Measurements from ENCODE around the gene IFT57. TPM values are rescaled to one million over a fixed set of nuclear protein-coding genes. Genes with fewer than 3 reads are reported as not detected.

The IFT57 gene
- polyA plus RNA-seq, 1 of the 3 experiments (the other 2 are of a cell fraction): 81.6 TPM

DNA sequence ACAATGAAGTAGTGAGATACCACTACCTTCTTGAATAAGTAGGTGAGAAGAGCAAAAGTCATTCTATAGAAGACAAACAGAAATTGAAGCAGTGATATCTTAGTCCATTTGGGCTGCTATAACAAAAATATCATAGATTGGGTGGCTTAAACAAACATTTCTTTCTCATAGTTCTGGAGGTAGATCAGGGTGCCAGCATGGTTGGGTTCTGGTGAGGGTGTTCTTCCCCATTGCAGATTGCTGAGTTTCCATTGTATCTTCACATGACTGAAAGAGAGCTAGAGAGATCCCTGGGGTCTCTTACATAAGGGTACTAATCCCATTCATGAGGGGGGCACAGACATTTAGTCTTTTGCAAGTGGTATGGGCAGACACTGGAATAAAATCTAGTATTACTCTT, 32.9 kb upstream of the IFT57 start:
- TF ChIP-seq RCOR1 (IDR thresholded peaks at IDR 0.05; ENCODE audit: low read length): no peak
- TF ChIP-seq, protein P1, sequence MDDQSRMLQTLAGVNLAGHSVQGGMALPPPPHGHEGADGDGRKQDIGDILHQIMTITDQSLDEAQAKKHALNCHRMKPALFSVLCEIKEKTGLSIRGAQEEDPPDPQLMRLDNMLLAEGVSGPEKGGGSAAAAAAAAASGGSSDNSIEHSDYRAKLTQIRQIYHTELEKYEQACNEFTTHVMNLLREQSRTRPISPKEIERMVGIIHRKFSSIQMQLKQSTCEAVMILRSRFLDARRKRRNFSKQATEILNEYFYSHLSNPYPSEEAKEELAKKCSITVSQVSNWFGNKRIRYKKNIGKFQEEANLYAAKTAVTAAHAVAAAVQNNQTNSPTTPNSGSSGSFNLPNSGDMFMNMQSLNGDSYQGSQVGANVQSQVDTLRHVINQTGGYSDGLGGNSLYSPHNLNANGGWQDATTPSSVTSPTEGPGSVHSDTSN (IDR thresholded peaks at IDR 0.05): no peak
- no peak for TF ChIP-seq RAD21 (IDR thresholded peaks at IDR 0.05; ENCODE audit: low read length)
- no peak for TF ChIP-seq NFIC (IDR thresholded peaks at IDR 0.05; ENCODE audit: borderline replicate concordance)
- TF ChIP-seq POLR2AphosphoS5 (IDR thresholded peaks at IDR 0.05; ENCODE audit: low read depth, low read length): no peak
- no peak for TF ChIP-seq FOXJ3 (CRISPR knock-in tag; IDR thresholded peaks at IDR 0.05)
- no peak for TF ChIP-seq MEF2A (IDR thresholded peaks at IDR 0.05; ENCODE audit: borderline replicate concordance, low read depth)
- TF ChIP-seq, protein P2, sequence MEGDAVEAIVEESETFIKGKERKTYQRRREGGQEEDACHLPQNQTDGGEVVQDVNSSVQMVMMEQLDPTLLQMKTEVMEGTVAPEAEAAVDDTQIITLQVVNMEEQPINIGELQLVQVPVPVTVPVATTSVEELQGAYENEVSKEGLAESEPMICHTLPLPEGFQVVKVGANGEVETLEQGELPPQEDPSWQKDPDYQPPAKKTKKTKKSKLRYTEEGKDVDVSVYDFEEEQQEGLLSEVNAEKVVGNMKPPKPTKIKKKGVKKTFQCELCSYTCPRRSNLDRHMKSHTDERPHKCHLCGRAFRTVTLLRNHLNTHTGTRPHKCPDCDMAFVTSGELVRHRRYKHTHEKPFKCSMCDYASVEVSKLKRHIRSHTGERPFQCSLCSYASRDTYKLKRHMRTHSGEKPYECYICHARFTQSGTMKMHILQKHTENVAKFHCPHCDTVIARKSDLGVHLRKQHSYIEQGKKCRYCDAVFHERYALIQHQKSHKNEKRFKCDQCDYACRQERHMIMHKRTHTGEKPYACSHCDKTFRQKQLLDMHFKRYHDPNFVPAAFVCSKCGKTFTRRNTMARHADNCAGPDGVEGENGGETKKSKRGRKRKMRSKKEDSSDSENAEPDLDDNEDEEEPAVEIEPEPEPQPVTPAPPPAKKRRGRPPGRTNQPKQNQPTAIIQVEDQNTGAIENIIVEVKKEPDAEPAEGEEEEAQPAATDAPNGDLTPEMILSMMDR (IDR thresholded peaks at IDR 0.05): no peak
- no peak for TF ChIP-seq ELF1 (IDR thresholded peaks at IDR 0.05)
- TF ChIP-seq YY1 (IDR thresholded peaks at IDR 0.05; ENCODE audit: low read depth): no peak
- no peak for TF ChIP-seq TAF1 (IDR thresholded peaks at IDR 0.05; ENCODE audit: borderline replicate concordance, low read depth, low read length)
- no peak for TF ChIP-seq JUND (IDR thresholded peaks at IDR 0.05)
- TF ChIP-seq RXRA (IDR thresholded peaks at IDR 0.05; ENCODE audit: borderline replicate concordance, low read depth): no peak
- TF ChIP-seq, protein P3, sequence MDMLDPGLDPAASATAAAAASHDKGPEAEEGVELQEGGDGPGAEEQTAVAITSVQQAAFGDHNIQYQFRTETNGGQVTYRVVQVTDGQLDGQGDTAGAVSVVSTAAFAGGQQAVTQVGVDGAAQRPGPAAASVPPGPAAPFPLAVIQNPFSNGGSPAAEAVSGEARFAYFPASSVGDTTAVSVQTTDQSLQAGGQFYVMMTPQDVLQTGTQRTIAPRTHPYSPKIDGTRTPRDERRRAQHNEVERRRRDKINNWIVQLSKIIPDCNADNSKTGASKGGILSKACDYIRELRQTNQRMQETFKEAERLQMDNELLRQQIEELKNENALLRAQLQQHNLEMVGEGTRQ (IDR thresholded peaks at IDR 0.05; ENCODE audit: borderline replicate concordance, low read depth, low read length): no peak
- CTCF ChIA-PET: interaction anchor here (0.8 kb wide), 1 partner anchor 12 kb away, joined by 3 read pairs; no protein-coding TSS in a partner anchor
- no peaks in the 10 kb centered on the region for H3K9me2 ChIP-seq
- H3K9ac ChIP-seq: no peak overlapping the region
- no peak overlapping the region for H3K4me2 ChIP-seq
- no peak overlapping the region for H3K4me3 ChIP-seq (ENCODE audit: low read depth in 2 of 2, low read length in 1 of 2)
- H3K9me3 ChIP-seq: no peaks in the 10 kb centered on the region
- H3K27ac ChIP-seq (ENCODE audit: low read depth in 2 of 2, low read length in 1 of 2): no peak overlapping the region
- POLR2A ChIA-PET: no interaction called here
- no peaks in the 10 kb centered on the region for H3K79me2 ChIP-seq (ENCODE audit: insufficient read depth)
- no peaks in the 10 kb centered on the region; the same call in 1 of the 2 replicates for H3K27me3 ChIP-seq (ENCODE audit: insufficient read depth)
- no peak overlapping the region for H2AFZ ChIP-seq (ENCODE audit: low read depth)
- H4K20me1 ChIP-seq (ENCODE audit: insufficient read depth): no peaks in the 10 kb centered on the region
- no peaks in the 10 kb centered on the region for H3F3A ChIP-seq (replicated peaks; ENCODE audit: insufficient read depth)
- no peaks in the 10 kb centered on the region for H3K4me1 ChIP-seq (ENCODE audit: control insufficient read depth in 1 of 2, insufficient read depth in 2 of 2, low read depth in 1 of 2, low read length in 1 of 2)
- H3K36me3 ChIP-seq (replicated peaks in 1 of 2; ENCODE audit: control insufficient read depth in 1 of 2, insufficient read depth in 2 of 2, low read length in 1 of 2): no peaks in the 10 kb centered on the region
- no peak for DNase-seq

DNA sequence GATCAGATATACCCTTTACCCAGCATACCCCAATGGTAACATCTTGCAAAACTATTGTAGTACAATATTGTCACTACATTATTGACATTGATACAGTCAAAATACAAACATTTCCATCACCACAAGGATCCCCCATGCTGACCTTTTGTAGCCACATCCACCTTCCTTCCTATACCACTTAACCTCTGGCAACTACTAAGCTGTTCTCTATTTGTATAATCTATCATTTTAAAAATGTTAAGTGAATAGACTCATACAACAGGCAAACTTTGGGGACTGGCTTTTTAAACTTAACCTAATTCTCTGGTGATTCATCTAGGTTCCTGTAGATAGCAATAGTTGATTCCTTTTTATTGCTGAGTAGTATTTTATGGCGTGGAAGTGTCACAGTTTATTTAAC, 29.6 kb upstream of the IFT57 start:
- CTCF ChIA-PET: no interaction called here
- no peaks in the 10 kb centered on the region; the same call in 1 of the 2 replicates for H3K27me3 ChIP-seq (ENCODE audit: insufficient read depth)
- no peak for DNase-seq
- POLR2A ChIA-PET: no interaction called here
- no peaks in the 10 kb centered on the region for H3K9me3 ChIP-seq
- H3K4me3 ChIP-seq (ENCODE audit: low read depth in 2 of 2, low read length in 1 of 2): no peak overlapping the region
- no peak overlapping the region for H3K9ac ChIP-seq
- no peaks in the 10 kb centered on the region for H3K36me3 ChIP-seq (replicated peaks in 1 of 2; ENCODE audit: control insufficient read depth in 1 of 2, insufficient read depth in 2 of 2, low read length in 1 of 2)
- H2AFZ ChIP-seq (ENCODE audit: low read depth): no peak overlapping the region
- no peak overlapping the region for H3K27ac ChIP-seq (ENCODE audit: low read depth in 2 of 2, low read length in 1 of 2)
- no peak overlapping the region for H3K4me2 ChIP-seq
- no peaks in the 10 kb centered on the region for H3K4me1 ChIP-seq (ENCODE audit: control insufficient read depth in 1 of 2, insufficient read depth in 2 of 2, low read depth in 1 of 2, low read length in 1 of 2)
- no peaks in the 10 kb centered on the region for H4K20me1 ChIP-seq (ENCODE audit: insufficient read depth)
- no peaks in the 10 kb centered on the region for H3K79me2 ChIP-seq (ENCODE audit: insufficient read depth)
- no peaks in the 10 kb centered on the region for H3F3A ChIP-seq (replicated peaks; ENCODE audit: insufficient read depth)
- WGBS (ENCODE audit: low lambda C conversion rate): 90% methylated on average over 1 of the region's 1 CpG
- H3K9me2 ChIP-seq: no peaks in the 10 kb centered on the region
- TF ChIP-seq RAD21 (IDR thresholded peaks at IDR 0.05; ENCODE audit: low read length) (no peak), RFX5 (IDR thresholded peaks at IDR 0.05; ENCODE audit: low read length) (no peak), FOSL2 (IDR thresholded peaks at IDR 0.05; ENCODE audit: borderline replicate concordance, low read depth) (no peak), TCF12 (IDR thresholded peaks at IDR 0.05) (no peak), SIN3A (IDR thresholded peaks at IDR 0.05; ENCODE audit: borderline replicate concordance, low read depth, low read length) (no peak), MEF2A (IDR thresholded peaks at IDR 0.05; ENCODE audit: borderline replicate concordance, low read depth) (no peak), YY1 (IDR thresholded peaks at IDR 0.05; ENCODE audit: low read depth) (no peak), NRF1 (IDR thresholded peaks at IDR 0.05; ENCODE audit: low read depth, low read length) (no peak), GABPA (IDR thresholded peaks at IDR 0.05; ENCODE audit: low read depth) (no peak), ELF1 (IDR thresholded peaks at IDR 0.05) (no peak)
- TF ChIP-seq, protein P4, sequence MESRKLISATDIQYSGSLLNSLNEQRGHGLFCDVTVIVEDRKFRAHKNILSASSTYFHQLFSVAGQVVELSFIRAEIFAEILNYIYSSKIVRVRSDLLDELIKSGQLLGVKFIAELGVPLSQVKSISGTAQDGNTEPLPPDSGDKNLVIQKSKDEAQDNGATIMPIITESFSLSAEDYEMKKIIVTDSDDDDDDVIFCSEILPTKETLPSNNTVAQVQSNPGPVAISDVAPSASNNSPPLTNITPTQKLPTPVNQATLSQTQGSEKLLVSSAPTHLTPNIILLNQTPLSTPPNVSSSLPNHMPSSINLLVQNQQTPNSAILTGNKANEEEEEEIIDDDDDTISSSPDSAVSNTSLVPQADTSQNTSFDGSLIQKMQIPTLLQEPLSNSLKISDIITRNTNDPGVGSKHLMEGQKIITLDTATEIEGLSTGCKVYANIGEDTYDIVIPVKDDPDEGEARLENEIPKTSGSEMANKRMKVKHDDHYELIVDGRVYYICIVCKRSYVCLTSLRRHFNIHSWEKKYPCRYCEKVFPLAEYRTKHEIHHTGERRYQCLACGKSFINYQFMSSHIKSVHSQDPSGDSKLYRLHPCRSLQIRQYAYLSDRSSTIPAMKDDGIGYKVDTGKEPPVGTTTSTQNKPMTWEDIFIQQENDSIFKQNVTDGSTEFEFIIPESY (IDR thresholded peaks at IDR 0.05; ENCODE audit: borderline replicate concordance, low read depth): no peak
- TF ChIP-seq, protein P5, sequence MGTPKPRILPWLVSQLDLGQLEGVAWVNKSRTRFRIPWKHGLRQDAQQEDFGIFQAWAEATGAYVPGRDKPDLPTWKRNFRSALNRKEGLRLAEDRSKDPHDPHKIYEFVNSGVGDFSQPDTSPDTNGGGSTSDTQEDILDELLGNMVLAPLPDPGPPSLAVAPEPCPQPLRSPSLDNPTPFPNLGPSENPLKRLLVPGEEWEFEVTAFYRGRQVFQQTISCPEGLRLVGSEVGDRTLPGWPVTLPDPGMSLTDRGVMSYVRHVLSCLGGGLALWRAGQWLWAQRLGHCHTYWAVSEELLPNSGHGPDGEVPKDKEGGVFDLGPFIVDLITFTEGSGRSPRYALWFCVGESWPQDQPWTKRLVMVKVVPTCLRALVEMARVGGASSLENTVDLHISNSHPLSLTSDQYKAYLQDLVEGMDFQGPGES (IDR thresholded peaks at IDR 0.05; ENCODE audit: low read depth, low read length): no peak
- TF ChIP-seq, protein P6, sequence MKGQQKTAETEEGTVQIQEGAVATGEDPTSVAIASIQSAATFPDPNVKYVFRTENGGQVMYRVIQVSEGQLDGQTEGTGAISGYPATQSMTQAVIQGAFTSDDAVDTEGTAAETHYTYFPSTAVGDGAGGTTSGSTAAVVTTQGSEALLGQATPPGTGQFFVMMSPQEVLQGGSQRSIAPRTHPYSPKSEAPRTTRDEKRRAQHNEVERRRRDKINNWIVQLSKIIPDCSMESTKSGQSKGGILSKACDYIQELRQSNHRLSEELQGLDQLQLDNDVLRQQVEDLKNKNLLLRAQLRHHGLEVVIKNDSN (IDR thresholded peaks at IDR 0.05; ENCODE audit: borderline replicate concordance, low read depth): no peak

All from SK-N-SH (cell line).